ENCODE measurements around the gene TMEM95.
A peak's percentile ranks its signal among the peaks of the same experiment; 100 is the strongest.

The TMEM95 gene

GRCh38 chr17:7355053-7355452 lies at the start of gene TMEM95:
TMEM95 (plus strand) TSS chr17:7355156; CDS start chr17:7355205, 49 bp downstream.
- DNase-seq (ENCODE audit: low read depth): no peak
- no peak for TF ChIP-seq CTCF (conservative IDR thresholded peaks at IDR 0.05; ENCODE audit: control insufficient read depth, insufficient read depth, low read depth, low read length)
- H3K4me3 ChIP-seq (ENCODE audit: control insufficient read depth, low read depth, low read length): no peak within 1 kb of the TSS

- peak; percentile 100 for DNase-seq (ENCODE audit: low read depth)
- peak within 1 kb of the TSS; percentile 100 for H3K4me3 ChIP-seq (ENCODE audit: control insufficient read depth, low read depth, low read length)
- no peak for TF ChIP-seq CTCF (conservative IDR thresholded peaks at IDR 0.05; ENCODE audit: control insufficient read depth, insufficient read depth, low read depth, low read length)
These were observed 47.9 kb upstream of the TMEM95 start, which contains the start of gene EIF5A for GRCh38 chr17:7306911-7307685. EIF5A (plus strand) TSS chr17:7307628; CDS start chr17:7309636, 2,008 bp downstream.

DNA sequence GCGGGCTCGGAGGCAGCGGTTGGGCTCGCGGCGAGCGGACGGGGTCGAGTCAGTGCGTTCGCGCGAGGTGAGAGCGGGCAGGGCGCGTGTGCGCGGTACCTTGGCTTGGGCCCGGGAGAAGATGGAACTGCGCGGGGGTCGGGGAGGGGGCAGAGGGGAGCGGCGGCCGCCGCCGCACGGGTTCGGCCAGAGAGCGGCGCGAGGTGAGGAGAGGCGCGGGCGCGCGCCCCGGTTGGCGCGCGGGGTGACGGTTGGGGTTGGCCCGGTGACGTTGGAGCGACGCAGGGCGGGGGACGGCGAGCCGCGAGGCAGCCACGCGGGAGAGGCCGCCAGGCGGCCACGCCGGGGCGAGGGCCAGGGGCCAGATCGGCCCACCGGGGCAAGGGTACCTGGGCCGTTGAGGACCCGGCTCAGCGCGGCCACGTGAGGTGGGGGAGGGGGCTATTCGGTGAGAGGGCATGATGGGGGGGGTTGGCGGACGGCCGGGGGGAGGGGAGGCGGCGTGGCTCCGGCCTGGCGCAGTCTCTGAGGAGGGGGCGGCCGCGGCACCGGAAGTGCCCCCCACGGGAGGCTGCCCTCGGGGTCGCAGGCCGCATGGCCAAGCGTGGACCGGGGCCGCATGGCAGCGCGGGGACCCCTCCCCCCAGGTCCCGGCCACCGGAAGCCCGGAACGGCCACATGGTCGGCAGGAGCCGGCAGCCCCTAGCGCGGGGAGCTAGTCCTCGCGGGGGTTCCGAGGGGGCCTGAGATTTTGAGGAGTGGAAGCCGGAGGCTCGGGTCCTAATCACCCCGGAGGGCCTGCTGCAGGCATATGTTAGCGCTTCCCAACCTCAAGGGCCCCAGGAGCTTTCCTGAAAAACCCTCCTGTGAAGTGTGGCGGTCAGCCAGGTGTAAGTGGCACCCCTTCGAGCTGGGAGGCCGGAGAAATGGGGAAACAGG lies 47.0 kb upstream of the TMEM95 start:
- TF ChIP-seq CTCF (conservative IDR thresholded peaks at IDR 0.05; ENCODE audit: control insufficient read depth, insufficient read depth, low read depth, low read length): no peak
- DNase-seq (ENCODE audit: low read depth): peak; percentile 30
- H3K4me3 ChIP-seq (ENCODE audit: control insufficient read depth, low read depth, low read length): peak overlapping the region; percentile 100

DNA sequence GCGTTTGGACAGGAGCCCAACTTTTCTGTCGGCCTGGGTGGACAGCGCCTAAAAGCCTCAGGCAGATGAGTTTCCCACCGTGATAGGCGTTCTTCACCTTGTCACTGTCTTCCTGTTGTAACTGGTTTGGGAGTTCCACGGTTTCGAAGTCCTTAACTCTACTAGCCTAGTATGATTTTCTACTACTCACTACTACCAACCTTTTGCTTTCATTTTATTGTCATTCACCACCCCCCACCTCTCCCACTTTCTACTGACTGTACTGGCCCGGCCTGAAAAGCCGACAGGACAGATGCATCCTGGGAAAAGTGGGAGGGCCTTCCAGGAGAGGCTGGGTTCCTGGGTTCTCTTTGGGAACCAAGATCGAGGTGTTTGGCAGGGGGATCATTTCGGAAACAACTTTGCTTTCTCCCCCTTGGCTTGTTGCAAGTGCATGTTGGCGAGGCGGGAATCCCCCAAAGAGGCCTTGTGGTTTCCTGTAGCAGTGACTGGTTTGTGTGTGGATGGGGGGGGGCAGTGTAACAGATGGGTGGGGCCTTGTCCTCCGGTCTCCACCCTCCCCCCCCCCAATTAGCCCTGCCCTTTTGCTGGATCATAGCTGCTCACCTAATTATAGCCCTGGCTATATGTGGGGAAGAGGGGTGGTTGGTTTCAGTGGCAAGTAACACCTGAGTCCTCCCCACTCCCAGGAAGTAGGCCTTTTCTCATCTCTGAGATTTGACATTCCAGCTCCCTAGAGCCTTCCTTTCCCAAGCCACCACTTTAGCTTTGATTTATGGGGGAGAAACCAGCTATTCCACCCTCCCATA lies 46.1 kb upstream of the TMEM95 start:
- H3K4me3 ChIP-seq (ENCODE audit: control insufficient read depth, low read depth, low read length): peak overlapping the region; percentile 100
- DNase-seq (ENCODE audit: low read depth): peak; percentile 81
- no peak for TF ChIP-seq CTCF (conservative IDR thresholded peaks at IDR 0.05; ENCODE audit: control insufficient read depth, insufficient read depth, low read depth, low read length)

GRCh38 chr17:7309628-7310027 lies 45.3 kb upstream of the TMEM95 start:
- H3K4me3 ChIP-seq (ENCODE audit: control insufficient read depth, low read depth, low read length): peak overlapping the region; percentile 100
- no peak for TF ChIP-seq CTCF (conservative IDR thresholded peaks at IDR 0.05; ENCODE audit: control insufficient read depth, insufficient read depth, low read depth, low read length)
- DNase-seq (ENCODE audit: low read depth): no peak

GRCh38 chr17:7311110-7311705 lies 43.7 kb upstream of the TMEM95 start:
- no peak for DNase-seq (ENCODE audit: low read depth)
- no peak for TF ChIP-seq CTCF (conservative IDR thresholded peaks at IDR 0.05; ENCODE audit: control insufficient read depth, insufficient read depth, low read depth, low read length)
- H3K4me3 ChIP-seq (ENCODE audit: control insufficient read depth, low read depth, low read length): no peak overlapping the region
